IPS DF 4.7 (cell line): ENCODE measurements around the gene PNMA8B.
"Not testable (repeated sequence)": the region's sequence is repeated elsewhere in the genome, so short reads cannot be mapped to it uniquely, and the experiment has no call there.

ENCODE experiments used
- DNase-seq: peaks from one replicate; pipeline ENCODE4 v3.0.0-alpha.2; 2013; ENCODE audit warnings: low spot score; ENCODE audit errors: extremely low read depth

Gene PNMA8B

GRCh38 chr19:46495786-46496099 is at the start of gene PNMA8B:
PNMA8B (minus strand) TSS chr19:46495867; CDS start chr19:46495465, 402 bp downstream.
- no peak for DNase-seq

- no peak for DNase-seq
Measured at GRCh38 chr19:46544651-46545050, 49.0 kb upstream of the PNMA8B start.

- no peak for DNase-seq
Measured at GRCh38 chr19:46542428-46543230, 47.0 kb upstream of the PNMA8B start.

- no peak for DNase-seq
Measured at GRCh38 chr19:46537136-46538097, 41.8 kb upstream of the PNMA8B start.

GRCh38 chr19:46536391-46536790 is 40.7 kb upstream of the PNMA8B start:
- DNase-seq = no peak

GRCh38 chr19:46533621-46534081 is 38.0 kb upstream of the PNMA8B start:
- no peak for DNase-seq

- DNase-seq = no peak
Measured at GRCh38 chr19:46533078-46533620, 37.5 kb upstream of the PNMA8B start.

- no peak for DNase-seq
Measured at GRCh38 chr19:46530636-46531035, 35.0 kb upstream of the PNMA8B start.

- DNase-seq = no peak
Measured at GRCh38 chr19:46529622-46530451, 34.2 kb upstream of the PNMA8B start.

GRCh38 chr19:46528601-46529590 is 33.2 kb upstream of the PNMA8B start:
- no peak for DNase-seq

GRCh38 chr19:46526801-46527200 is 31.1 kb upstream of the PNMA8B start:
- DNase-seq = not testable (repeated sequence)

- DNase-seq = no peak
Measured at GRCh38 chr19:46524308-46524707, 28.6 kb upstream of the PNMA8B start.

GRCh38 chr19:46522988-46523387 is 27.3 kb upstream of the PNMA8B start:
- DNase-seq = not testable (repeated sequence)

GRCh38 chr19:46521241-46521868 is 25.7 kb upstream of the PNMA8B start:
- no peak for DNase-seq

- no peak for DNase-seq
Measured at GRCh38 chr19:46520616-46521015, 24.9 kb upstream of the PNMA8B start.

GRCh38 chr19:46517471-46517870 is 21.8 kb upstream of the PNMA8B start:
- no peak for DNase-seq

- DNase-seq = no peak
Measured at GRCh38 chr19:46515879-46516350, 20.2 kb upstream of the PNMA8B start.

GRCh38 chr19:46515290-46515609 is 19.6 kb upstream of the PNMA8B start:
- DNase-seq = no peak

- DNase-seq = no peak
Measured at GRCh38 chr19:46514589-46515289, 19.1 kb upstream of the PNMA8B start.
